C4-2B (cell line): ENCODE measurements around the gene C9orf152.

Experiments used
- ZFX ChIP-seq: fragments of 450-650 bp; IDR thresholded peaks from 2 replicates; pipeline ENCODE4 v1.6.1; 2017
- TF ChIP-seq, protein P1 (sequence below): fragments of 450-650 bp; conservative IDR thresholded peaks from 2 replicates; pipeline ENCODE4 v1.5.1; 2017; ENCODE audit warnings: mild to moderate bottlenecking

DNA sequence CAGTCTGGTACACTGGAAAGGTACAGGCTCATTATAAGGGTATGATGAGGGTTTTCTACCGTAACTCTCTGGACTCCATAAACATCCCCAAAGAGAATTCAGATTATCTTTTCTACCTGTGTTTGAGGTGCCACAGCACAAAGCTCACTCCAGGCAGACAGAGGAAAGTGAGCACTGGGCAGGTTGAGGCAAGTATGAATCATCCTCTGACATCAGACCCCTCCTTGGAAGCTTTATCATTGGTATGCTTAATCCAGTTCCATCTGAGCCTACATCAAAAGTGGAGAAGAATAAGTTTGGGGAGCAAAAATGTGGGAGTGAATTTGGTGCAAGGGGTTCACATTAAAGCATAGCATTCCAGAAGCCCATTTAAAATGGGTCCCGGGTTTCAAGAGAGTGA lies 21.7 kb downstream of the C9orf152 start:
- TF ChIP-seq, protein P1, sequence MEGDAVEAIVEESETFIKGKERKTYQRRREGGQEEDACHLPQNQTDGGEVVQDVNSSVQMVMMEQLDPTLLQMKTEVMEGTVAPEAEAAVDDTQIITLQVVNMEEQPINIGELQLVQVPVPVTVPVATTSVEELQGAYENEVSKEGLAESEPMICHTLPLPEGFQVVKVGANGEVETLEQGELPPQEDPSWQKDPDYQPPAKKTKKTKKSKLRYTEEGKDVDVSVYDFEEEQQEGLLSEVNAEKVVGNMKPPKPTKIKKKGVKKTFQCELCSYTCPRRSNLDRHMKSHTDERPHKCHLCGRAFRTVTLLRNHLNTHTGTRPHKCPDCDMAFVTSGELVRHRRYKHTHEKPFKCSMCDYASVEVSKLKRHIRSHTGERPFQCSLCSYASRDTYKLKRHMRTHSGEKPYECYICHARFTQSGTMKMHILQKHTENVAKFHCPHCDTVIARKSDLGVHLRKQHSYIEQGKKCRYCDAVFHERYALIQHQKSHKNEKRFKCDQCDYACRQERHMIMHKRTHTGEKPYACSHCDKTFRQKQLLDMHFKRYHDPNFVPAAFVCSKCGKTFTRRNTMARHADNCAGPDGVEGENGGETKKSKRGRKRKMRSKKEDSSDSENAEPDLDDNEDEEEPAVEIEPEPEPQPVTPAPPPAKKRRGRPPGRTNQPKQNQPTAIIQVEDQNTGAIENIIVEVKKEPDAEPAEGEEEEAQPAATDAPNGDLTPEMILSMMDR, result no peak
- TF ChIP-seq ZFX, result no peak
